Activated T-helper 9 cell treated with anti-CD3 and anti-CD28 coated beads, Interleukin-2, amount 50 U/mL, for 16 hours (primary cell): Measurements from ENCODE around the gene SEC22C.

Source experiments
- DNase-seq: peaks from one replicate; pipeline ENCODE4 v3.0.0-alpha.2; 2020; ENCODE audit warnings: low read depth

Gene SEC22C

DNA sequence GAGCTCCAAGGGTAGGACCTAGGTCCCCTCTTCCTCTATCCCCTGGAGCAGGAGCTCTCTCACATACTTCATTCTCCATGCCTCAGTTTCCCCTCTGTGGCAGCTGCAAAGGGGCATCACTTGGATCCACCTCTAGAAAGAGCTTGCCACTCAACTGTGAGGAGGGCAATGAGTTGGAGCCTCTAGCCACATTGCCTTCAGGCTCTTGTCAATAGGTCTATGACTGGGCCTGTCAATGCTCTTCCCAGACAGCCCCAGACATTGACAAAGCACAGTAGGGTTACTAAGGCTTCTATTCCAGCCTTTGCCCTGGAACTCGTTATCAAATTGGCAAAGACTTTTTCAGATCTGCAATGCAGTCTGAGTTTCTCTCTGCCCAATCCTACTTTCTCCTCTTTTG, 83.7 kb downstream of the SEC22C start:
- no peak for DNase-seq
